HCT116 (cell line): ENCODE results near the gene PTF1A. TPM values are rescaled to one million over a fixed set of nuclear protein-coding genes. Genes with fewer than 3 reads are reported as not detected.

Experiments
- ATAC-seq: fragments of 200-7000 bp; cut with Tn5 transposase; 2 replicates; pipeline ENCODE4 v1.9.1; 2020; ENCODE audit warnings: mild to moderate bottlenecking, moderate library complexity
- BruUV-seq: library from RNA; stranded (reverse); fragments of 400-500 nt; replicated peaks from 2 replicates; lab custom pipeline; 2021; lab: Mats Ljungman, UMichigan
- CTCF ChIA-PET: fragments of 300-600 bp; sonication (Branson Sonifier 250); formaldehyde crosslinking; loops from one replicate; lab custom pipeline; 2021; ENCODE audit warnings: antibody characterized with exemption; lab: Charles Lee
- POLR2A ChIA-PET: fragments of 300-600, 350-600 bp; sonication (Branson Sonifier 250); formaldehyde crosslinking; loops from one replicate; lab custom pipeline; 2021; ENCODE audit warnings: antibody characterized with exemption; lab: Charles Lee
- RAD21 ChIA-PET, 2 experiments: fragments of 300-600 bp; sonication (Branson Sonifier 250); formaldehyde crosslinking; loops; one replicate each; lab custom pipeline; 2023; ENCODE audit warnings: low total read pairs in 2 of 2; ENCODE audit not compliant: uncharacterized antibody in 2 of 2, unreplicated experiment in 2 of 2, low non-redundant PET in 1 of 2; lab: Charles Lee
- DNase-seq: peaks from one replicate; pipeline ENCODE4 v3.0.0-alpha.2; 2010; ENCODE audit warnings: low read depth, low spot score
- H2AFZ ChIP-seq: fragments of 200-600 bp; shearing (Covaris generic), sonication (generic); 2 replicates; pipeline ENCODE4 v1.6.1; 2017; ENCODE audit warnings: low read depth, mixed run types, mixed read lengths, antibody characterized with exemption, low read length; ENCODE audit not compliant: poor library complexity, severe bottlenecking
- H3K27ac ChIP-seq: 2 replicates; pipeline ENCODE4 v1.5.1; 2012; ENCODE audit warnings: low read depth, low read length
- H3K27me3 ChIP-seq: fragments of 200-600 bp; sonication (generic); 2 replicates; pipeline ENCODE4 v1.6.1; 2016; ENCODE audit warnings: mixed run types, low read length, mixed read lengths; ENCODE audit not compliant: insufficient read depth
- H3K36me3 ChIP-seq, 2 experiments: fragments of 200-500 bp in 1 of 2; fragments of 200-600 bp in 1 of 2; sonication (Bioruptor generic) in 1 of 2; sonication (generic) in 1 of 2; 2 replicates each; pipeline versions ENCODE4 v1.5.1 to v1.6.1; 2014 to 2016; ENCODE audit warnings: low read length in 2 of 2, inconsistent platforms in 1 of 2, mixed read lengths in 1 of 2, mixed run types in 1 of 2; ENCODE audit not compliant: insufficient read depth in 2 of 2, control insufficient read depth in 1 of 2
- H3K4me1 ChIP-seq, 2 experiments: fragments of 200-600 bp in 1 of 2; sonication (generic) in 1 of 2; 2 replicates each; pipeline versions ENCODE4 v1.5.1 to v1.6.1; 2012 to 2017; ENCODE audit warnings: low read length in 2 of 2, inconsistent platforms in 1 of 2, mild to moderate bottlenecking in 1 of 2, mixed read lengths in 1 of 2, mixed run types in 1 of 2, moderate library complexity in 1 of 2; ENCODE audit not compliant: insufficient read depth in 2 of 2, control insufficient read depth in 1 of 2
- H3K4me2 ChIP-seq: fragments of 200-600 bp; sonication (generic); 2 replicates; pipeline ENCODE4 v1.6.1; 2017; ENCODE audit warnings: mixed run types, low read length, mixed read lengths
- H3K4me3 ChIP-seq, 2 experiments: fragments of 200-600 bp in 1 of 2; sonication (generic) in 1 of 2; replicated peaks in 1 of 2; 2 replicates each; pipeline ENCODE4 v1.5.1; 2011 to 2016; ENCODE audit warnings: low read length in 2 of 2, control low read depth in 1 of 2, low read depth in 1 of 2, mild to moderate bottlenecking in 1 of 2, mixed read lengths in 1 of 2, mixed run types in 1 of 2
- H3K79me2 ChIP-seq: fragments of 200-600 bp; sonication (generic); 2 replicates; pipeline ENCODE4 v1.6.1; 2017; ENCODE audit warnings: mild to moderate bottlenecking, mixed run types, low read length, moderate library complexity, mixed read lengths; ENCODE audit not compliant: insufficient read depth
- H3K9ac ChIP-seq: fragments of 200-600 bp; sonication (generic); 2 replicates; pipeline ENCODE4 v1.6.1; 2016; ENCODE audit warnings: low read length, mixed read lengths
- H3K9me2 ChIP-seq: fragments of 200-600 bp; sonication (generic), shearing (Covaris generic); 2 replicates; pipeline ENCODE4 v1.6.1; 2017; ENCODE audit warnings: mixed run types, mild to moderate bottlenecking, moderate library complexity; ENCODE audit not compliant: insufficient read depth
- H3K9me3 ChIP-seq, 2 experiments: fragments of 200-500 bp in 1 of 2; fragments of 200-600 bp in 1 of 2; sonication (Bioruptor generic) in 1 of 2; sonication (generic) in 1 of 2; 2 replicates each; pipeline ENCODE4 v1.6.1; 2014 to 2017; ENCODE audit warnings: low read length in 2 of 2, mixed read lengths in 2 of 2, inconsistent platforms in 1 of 2, low read depth in 1 of 2, mild to moderate bottlenecking in 1 of 2, mixed run types in 1 of 2, moderate library complexity in 1 of 2; ENCODE audit not compliant: control insufficient read depth in 1 of 2, insufficient read depth in 1 of 2
- H4K20me1 ChIP-seq: fragments of 200-600 bp; sonication (generic), shearing (Covaris generic); 2 replicates; pipeline ENCODE4 v1.6.1; 2017; ENCODE audit warnings: mixed run types, mild to moderate bottlenecking, moderate library complexity; ENCODE audit not compliant: insufficient read depth
- CBX3 ChIP-seq: IDR thresholded peaks from 2 replicates; pipeline ENCODE4 v1.6.1; 2012; ENCODE audit warnings: low read depth
- CEBPB ChIP-seq: IDR thresholded peaks from 2 replicates; pipeline ENCODE4 v1.6.1; 2012; ENCODE audit warnings: low read depth
- EGR1 ChIP-seq: IDR thresholded peaks from 2 replicates; pipeline ENCODE4 v1.6.1; 2012; ENCODE audit warnings: low read depth
- ELF1 ChIP-seq: IDR thresholded peaks from 2 replicates; pipeline ENCODE4 v1.6.1; 2012; ENCODE audit warnings: low read depth, borderline replicate concordance
- EZH2 ChIP-seq: fragments of 200-600 bp; sonication (generic); IDR thresholded peaks from 2 replicates; pipeline ENCODE4 v1.6.1; 2017; ENCODE audit warnings: antibody characterized with exemption, mixed run types
- EZH2phosphoT487 ChIP-seq: fragments of 200-600 bp; IDR thresholded peaks from 2 replicates; pipeline ENCODE4 v1.6.1; 2018; ENCODE audit warnings: antibody characterized with exemption, borderline replicate concordance
- MAX ChIP-seq: IDR thresholded peaks from 2 replicates; pipeline ENCODE4 v1.6.1; 2012
- POLR2A ChIP-seq: IDR thresholded peaks from 2 replicates; pipeline ENCODE4 v1.7.0; 2011; ENCODE audit warnings: borderline replicate concordance; ENCODE audit not compliant: insufficient read depth, insufficient read length; ENCODE audit errors: extremely low read depth
- POLR2AphosphoS5 ChIP-seq: IDR thresholded peaks from 2 replicates; pipeline ENCODE4 v1.6.1; 2011; ENCODE audit warnings: mild to moderate bottlenecking, low read depth, low read length, moderate library complexity
- SIN3A ChIP-seq: IDR thresholded peaks from 2 replicates; pipeline ENCODE4 v1.6.1; 2012; ENCODE audit warnings: low read depth
- SP1 ChIP-seq: IDR thresholded peaks from 2 replicates; pipeline ENCODE4 v1.6.1; 2012; ENCODE audit warnings: low read depth
- SRF ChIP-seq: IDR thresholded peaks from 2 replicates; pipeline ENCODE4 v1.6.1; 2012; ENCODE audit warnings: low read depth
- TCF7L2 ChIP-seq: IDR thresholded peaks from 2 replicates; pipeline ENCODE4 v1.7.0; 2011; ENCODE audit warnings: borderline replicate concordance, inconsistent platforms; ENCODE audit not compliant: insufficient read depth, insufficient read length; ENCODE audit errors: extremely low read depth
- ZNF274 ChIP-seq: fragments of 200-500 bp; sonication (Bioruptor generic); IDR thresholded peaks from 2 replicates; pipeline ENCODE4 v1.6.1; 2014; ENCODE audit warnings: mild to moderate bottlenecking, low read depth, low read length, inconsistent platforms
- intact Hi-C: fragments of 100-400 bp; cut with micrococcal nuclease; formaldehyde crosslinking; loops from 2 replicates; pipeline ENCODE4 v1.10.0; 2022
- total RNA-seq: library from RNA; stranded (reverse); gene quantifications from one replicate; pipeline ENCODE4 v1.2.1, GENCODE V29; 2021; ENCODE audit not compliant: unreplicated experiment
- TF ChIP-seq, protein P1 (sequence below): IDR thresholded peaks from 2 replicates; pipeline ENCODE4 v1.6.1; 2012
- TF ChIP-seq, protein P2 (sequence below): IDR thresholded peaks from 2 replicates; pipeline ENCODE4 v1.6.1; 2011; ENCODE audit warnings: mild to moderate bottlenecking, low read length, moderate library complexity; ENCODE audit not compliant: insufficient replicate concordance; ENCODE audit errors: extremely low read depth

The PTF1A gene
- total RNA-seq, 1 experiment from 2014 or later: not detected

DNA sequence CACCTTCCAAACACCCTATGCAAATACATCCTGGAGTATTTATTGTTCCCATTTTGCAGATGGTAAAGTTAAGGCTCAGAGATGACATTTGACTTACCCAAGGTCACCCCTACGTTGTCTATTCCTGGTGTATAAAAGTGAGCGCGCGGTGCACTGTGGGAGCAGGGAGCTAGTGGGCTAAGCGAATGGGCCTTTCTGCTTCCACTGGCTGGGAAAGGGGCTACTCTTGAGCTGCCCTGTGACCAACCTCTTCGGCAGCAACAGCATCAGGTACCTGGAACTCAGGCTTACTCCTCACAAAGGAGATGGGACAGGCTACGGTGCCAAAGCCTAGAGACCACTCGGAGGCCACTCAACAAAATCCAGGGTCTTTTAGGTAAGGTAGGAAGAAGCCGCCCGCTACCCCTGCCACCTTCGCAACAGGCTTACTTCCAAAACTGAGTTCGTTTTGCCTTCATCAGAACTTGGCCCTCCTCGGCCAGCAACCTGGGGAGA, 2.4 kb downstream of the PTF1A start:
- H3K27me3 ChIP-seq: no peaks in the 10 kb centered on the region
- no peaks in the 10 kb centered on the region for H3K4me1 ChIP-seq
- ChIA-PET RAD21 (no interaction called here), CTCF (no interaction called here), POLR2A (no interaction called here)
- TF ChIP-seq POLR2A (no peak), EZH2phosphoT487 (no peak), TCF7L2 (no peak), SIN3A (no peak), ZNF274 (no peak), MAX (no peak), SP1 (no peak), SRF (no peak)
- TF ChIP-seq, protein P1, sequence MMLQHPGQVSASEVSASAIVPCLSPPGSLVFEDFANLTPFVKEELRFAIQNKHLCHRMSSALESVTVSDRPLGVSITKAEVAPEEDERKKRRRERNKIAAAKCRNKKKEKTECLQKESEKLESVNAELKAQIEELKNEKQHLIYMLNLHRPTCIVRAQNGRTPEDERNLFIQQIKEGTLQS: no peak
- no peak overlapping the region for H2AFZ ChIP-seq
- H4K20me1 ChIP-seq: no peaks in the 10 kb centered on the region
- no peak overlapping the region for H3K4me2 ChIP-seq
- no peak for DNase-seq
- H3K9ac ChIP-seq: no peak overlapping the region
- BruUV-seq: no TSS peak
- no peaks in the 10 kb centered on the region for H3K79me2 ChIP-seq
- no peak for ATAC-seq
- intact Hi-C loops: no loop called here
- H3K9me3 ChIP-seq: no peaks in the 10 kb centered on the region
- H3K36me3 ChIP-seq: no peaks in the 10 kb centered on the region
- no peak overlapping the region for H3K27ac ChIP-seq
- H3K9me2 ChIP-seq: no peaks in the 10 kb centered on the region
- H3K4me3 ChIP-seq: no peak overlapping the region

DNA sequence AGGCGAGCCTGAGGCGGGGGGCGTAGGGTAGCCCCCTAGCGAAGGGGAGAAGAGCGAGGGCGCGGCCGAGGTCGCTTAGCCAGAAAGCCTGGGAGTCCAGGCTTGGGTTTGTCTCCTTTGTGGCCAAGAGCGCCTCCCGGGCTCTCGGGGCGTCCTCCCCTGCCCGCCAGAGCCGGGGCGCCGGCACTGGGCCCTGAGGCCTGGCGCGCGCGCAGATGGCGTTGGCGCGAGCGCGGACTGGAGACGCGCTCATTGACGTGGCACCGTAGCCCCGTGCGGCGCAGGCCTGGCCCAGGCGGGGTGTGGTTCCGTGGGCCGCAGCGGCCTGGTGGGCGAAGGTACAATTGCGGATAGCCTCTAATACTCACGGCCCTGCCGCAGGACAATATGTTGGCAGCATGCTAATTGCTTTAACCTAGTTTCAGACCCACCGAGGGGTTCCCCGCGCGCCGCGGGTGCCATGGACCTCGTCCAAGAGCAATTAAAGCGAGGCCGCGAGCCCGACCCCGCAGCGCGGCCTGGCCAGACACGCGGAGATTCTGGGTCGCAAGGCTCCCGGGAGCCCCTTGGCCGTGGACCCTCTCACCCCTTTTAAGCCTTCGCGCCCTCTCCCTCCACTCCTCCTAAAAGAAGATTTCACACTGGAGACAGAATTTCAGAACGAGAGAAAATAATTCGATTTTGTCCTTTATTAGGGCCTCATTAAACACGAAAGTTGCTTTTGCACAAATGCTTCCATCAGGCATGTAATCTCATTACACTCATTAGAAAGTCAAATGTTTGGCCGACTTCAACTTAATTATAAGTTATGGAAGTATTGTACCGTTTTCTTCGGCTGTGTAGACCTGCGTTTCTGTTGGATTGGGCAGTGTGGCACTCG, 3.1 kb downstream of the PTF1A start:
- H3K9me3 ChIP-seq: no peaks in the 10 kb centered on the region
- H3K36me3 ChIP-seq: no peaks in the 10 kb centered on the region
- H2AFZ ChIP-seq: no peak overlapping the region
- H3K4me1 ChIP-seq: no peaks in the 10 kb centered on the region
- no peaks in the 10 kb centered on the region for H3K27me3 ChIP-seq
- ATAC-seq (no peak), DNase-seq (no peak)
- H3K27ac ChIP-seq: no peak overlapping the region
- H3K79me2 ChIP-seq: no peaks in the 10 kb centered on the region
- TF ChIP-seq TCF7L2 (no peak), ELF1 (no peak), EGR1 (no peak), CEBPB (no peak), MAX (no peak), POLR2AphosphoS5 (no peak), EZH2 (no peak), SRF (no peak), POLR2A (no peak), EZH2phosphoT487 (no peak), SIN3A (no peak), CBX3 (no peak)
- TF ChIP-seq, protein P1: no peak
- TF ChIP-seq, protein P2, sequence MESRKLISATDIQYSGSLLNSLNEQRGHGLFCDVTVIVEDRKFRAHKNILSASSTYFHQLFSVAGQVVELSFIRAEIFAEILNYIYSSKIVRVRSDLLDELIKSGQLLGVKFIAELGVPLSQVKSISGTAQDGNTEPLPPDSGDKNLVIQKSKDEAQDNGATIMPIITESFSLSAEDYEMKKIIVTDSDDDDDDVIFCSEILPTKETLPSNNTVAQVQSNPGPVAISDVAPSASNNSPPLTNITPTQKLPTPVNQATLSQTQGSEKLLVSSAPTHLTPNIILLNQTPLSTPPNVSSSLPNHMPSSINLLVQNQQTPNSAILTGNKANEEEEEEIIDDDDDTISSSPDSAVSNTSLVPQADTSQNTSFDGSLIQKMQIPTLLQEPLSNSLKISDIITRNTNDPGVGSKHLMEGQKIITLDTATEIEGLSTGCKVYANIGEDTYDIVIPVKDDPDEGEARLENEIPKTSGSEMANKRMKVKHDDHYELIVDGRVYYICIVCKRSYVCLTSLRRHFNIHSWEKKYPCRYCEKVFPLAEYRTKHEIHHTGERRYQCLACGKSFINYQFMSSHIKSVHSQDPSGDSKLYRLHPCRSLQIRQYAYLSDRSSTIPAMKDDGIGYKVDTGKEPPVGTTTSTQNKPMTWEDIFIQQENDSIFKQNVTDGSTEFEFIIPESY: no peak
- no peaks in the 10 kb centered on the region for H4K20me1 ChIP-seq
- POLR2A ChIA-PET: no interaction called here
- H3K9ac ChIP-seq: no peak overlapping the region
- BruUV-seq: no TSS peak
- RAD21 ChIA-PET: no interaction called here
- intact Hi-C loops: no loop called here
- no peak overlapping the region for H3K4me2 ChIP-seq
- H3K9me2 ChIP-seq: no peaks in the 10 kb centered on the region
- no peak overlapping the region for H3K4me3 ChIP-seq
- CTCF ChIA-PET: no interaction called here
